ENCODE data around the gene SORCS2.

- TF ChIP-seq EZH2 (IDR thresholded peaks at IDR 0.05; ENCODE audit: borderline replicate concordance, low read length) (no peak), CTCF (IDR thresholded peaks at IDR 0.05; ENCODE audit: low read length) (no peak)
These were observed 566.1 kb downstream of the SORCS2 start for GRCh38 chr4:7758476-7758875.

Measured in OCI-LY1 (cell line).